DOHH2 (cell line): ENCODE data around the gene CRTAC1.

Source experiments
- H3F3A ChIP-seq: fragments of 200-600 bp; sonication (generic), shearing (Covaris generic); 2 replicates; pipeline ENCODE4 v1.6.0; 2016; ENCODE audit warnings: antibody characterized with exemption, mild to moderate bottlenecking; ENCODE audit not compliant: control insufficient read depth, insufficient read depth
- H3K27ac ChIP-seq: fragments of 200-600 bp; sonication (generic); 2 replicates; pipeline ENCODE4 v1.5.1; 2014; ENCODE audit warnings: low read depth, mild to moderate bottlenecking, low read length, moderate library complexity
- H3K27me3 ChIP-seq: fragments of 200-600 bp; sonication (generic); 2 replicates; pipeline ENCODE4 v1.6.1; 2014; ENCODE audit warnings: mild to moderate bottlenecking, low read length, mixed read lengths; ENCODE audit not compliant: control insufficient read depth
- H3K36me3 ChIP-seq: fragments of 200-600 bp; sonication (generic); 2 replicates; pipeline ENCODE4 v1.6.1; 2014; ENCODE audit warnings: mild to moderate bottlenecking, low read length, moderate library complexity, mixed read lengths; ENCODE audit not compliant: control insufficient read depth
- H3K4me1 ChIP-seq: fragments of 200-600 bp; sonication (generic); 2 replicates; pipeline ENCODE4 v1.6.1; 2014; ENCODE audit warnings: mild to moderate bottlenecking, low read length, mixed read lengths; ENCODE audit not compliant: control insufficient read depth
- H3K4me2 ChIP-seq: fragments of 200-600 bp; sonication (generic); 2 replicates; pipeline ENCODE4 v1.6.0; 2014; ENCODE audit warnings: mild to moderate bottlenecking, low read length, moderate library complexity
- H3K4me3 ChIP-seq: fragments of 200-600 bp; sonication (generic); 2 replicates; pipeline ENCODE4 v1.5.1; 2014; ENCODE audit warnings: mild to moderate bottlenecking, low read length, mixed read lengths
- H3K79me2 ChIP-seq: fragments of 200-600 bp; sonication (generic); 2 replicates; pipeline ENCODE4 v1.6.1; 2014; ENCODE audit warnings: mild to moderate bottlenecking, low read length, mixed read lengths; ENCODE audit not compliant: control insufficient read depth
- H3K9me2 ChIP-seq: fragments of 200-600 bp; sonication (generic); replicated peaks from 2 replicates; pipeline ENCODE4 v1.6.1; 2014; ENCODE audit warnings: mild to moderate bottlenecking, low read length, mixed read lengths; ENCODE audit not compliant: control insufficient read depth
- H3K9me3 ChIP-seq: fragments of 200-600 bp; sonication (generic); 2 replicates; pipeline ENCODE4 v1.6.1; 2014; ENCODE audit warnings: antibody characterized with exemption, low read length, mixed read lengths; ENCODE audit not compliant: control insufficient read depth, insufficient read depth
- H4K20me1 ChIP-seq: fragments of 200-600 bp; sonication (generic); 2 replicates; pipeline ENCODE4 v1.6.0; 2014; ENCODE audit warnings: low read depth, mild to moderate bottlenecking, antibody characterized with exemption, low read length, moderate library complexity; ENCODE audit not compliant: control insufficient read depth, insufficient read depth
- EZH2phosphoT487 ChIP-seq: fragments of 200-600 bp; sonication (generic); IDR thresholded peaks from 2 replicates; pipeline ENCODE4 v1.6.1; 2017; ENCODE audit warnings: borderline replicate concordance, mild to moderate bottlenecking, antibody characterized with exemption, low read length, moderate library complexity, mixed read lengths
- TF ChIP-seq, protein P1 (sequence below): fragments of 200-600 bp; sonication (generic); IDR thresholded peaks from one replicate; pipeline ENCODE4 v1.5.1; 2014; ENCODE audit warnings: antibody characterized with exemption, mild to moderate bottlenecking, low read depth, low read length; ENCODE audit not compliant: poor library complexity, severe bottlenecking

CRTAC1 gene

GRCh38 chr10:97914171-97914836, 116.1 kb downstream of the CRTAC1 start:
- 0 out of 2 replicates have a peak, but pooled peaks cover 8% of the 10 kb centered on the region for H3K27me3 ChIP-seq
- no peak overlapping the region for H3K4me3 ChIP-seq
- no peaks in the 10 kb centered on the region for H3K79me2 ChIP-seq
- no peaks in the 10 kb centered on the region for H3F3A ChIP-seq
- H3K27ac ChIP-seq, result no peak overlapping the region
- H3K4me1 ChIP-seq, result no peaks in the 10 kb centered on the region
- TF ChIP-seq EZH2phosphoT487, result no peak
- TF ChIP-seq, protein P1, sequence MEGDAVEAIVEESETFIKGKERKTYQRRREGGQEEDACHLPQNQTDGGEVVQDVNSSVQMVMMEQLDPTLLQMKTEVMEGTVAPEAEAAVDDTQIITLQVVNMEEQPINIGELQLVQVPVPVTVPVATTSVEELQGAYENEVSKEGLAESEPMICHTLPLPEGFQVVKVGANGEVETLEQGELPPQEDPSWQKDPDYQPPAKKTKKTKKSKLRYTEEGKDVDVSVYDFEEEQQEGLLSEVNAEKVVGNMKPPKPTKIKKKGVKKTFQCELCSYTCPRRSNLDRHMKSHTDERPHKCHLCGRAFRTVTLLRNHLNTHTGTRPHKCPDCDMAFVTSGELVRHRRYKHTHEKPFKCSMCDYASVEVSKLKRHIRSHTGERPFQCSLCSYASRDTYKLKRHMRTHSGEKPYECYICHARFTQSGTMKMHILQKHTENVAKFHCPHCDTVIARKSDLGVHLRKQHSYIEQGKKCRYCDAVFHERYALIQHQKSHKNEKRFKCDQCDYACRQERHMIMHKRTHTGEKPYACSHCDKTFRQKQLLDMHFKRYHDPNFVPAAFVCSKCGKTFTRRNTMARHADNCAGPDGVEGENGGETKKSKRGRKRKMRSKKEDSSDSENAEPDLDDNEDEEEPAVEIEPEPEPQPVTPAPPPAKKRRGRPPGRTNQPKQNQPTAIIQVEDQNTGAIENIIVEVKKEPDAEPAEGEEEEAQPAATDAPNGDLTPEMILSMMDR, result no peak
- H3K4me2 ChIP-seq, result no peak overlapping the region
- no peaks in the 10 kb centered on the region for H3K9me3 ChIP-seq
- H4K20me1 ChIP-seq, result no peaks in the 10 kb centered on the region; the same call in 1 of the 2 replicates
- H3K9me2 ChIP-seq, result no peaks in the 10 kb centered on the region
- H3K36me3 ChIP-seq, result no peaks in the 10 kb centered on the region

GRCh38 chr10:97913614-97914013, 116.8 kb downstream of the CRTAC1 start:
- Histone ChIP-seq H3K4me2 (no peak overlapping the region), H3K4me3 (no peak overlapping the region), H3K79me2 (no peaks in the 10 kb centered on the region), H4K20me1 (no peaks in the 10 kb centered on the region; the same call in 1 of the 2 replicates), H3K36me3 (no peaks in the 10 kb centered on the region), H3K27ac (no peak overlapping the region), H3K4me1 (no peaks in the 10 kb centered on the region), H3F3A (no peaks in the 10 kb centered on the region), H3K9me2 (no peaks in the 10 kb centered on the region), H3K27me3 (0 out of 2 replicates have a peak, but pooled peaks cover 8% of the 10 kb centered on the region), H3K9me3 (no peaks in the 10 kb centered on the region)
- TF ChIP-seq EZH2phosphoT487, result no peak
- TF ChIP-seq, protein P1, result no peak

- no peak for TF ChIP-seq EZH2phosphoT487
- TF ChIP-seq, protein P1, result no peak
- Histone ChIP-seq H3K27ac (no peak overlapping the region), H3K9me2 (no peaks in the 10 kb centered on the region), H3K4me2 (no peak overlapping the region), H3K36me3 (no peaks in the 10 kb centered on the region), H3K4me3 (no peak overlapping the region), H3K9me3 (no peaks in the 10 kb centered on the region), H4K20me1 (no peaks in the 10 kb centered on the region; the same call in 1 of the 2 replicates), H3F3A (no peaks in the 10 kb centered on the region), H3K79me2 (no peaks in the 10 kb centered on the region), H3K4me1 (no peaks in the 10 kb centered on the region), H3K27me3 (0 out of 2 replicates have a peak, but pooled peaks cover 8% of the 10 kb centered on the region)
Measured at GRCh38 chr10:97913193-97913592, 117.2 kb downstream of the CRTAC1 start.
